Right atrium auricular region (tissue), 2 donors: Measurements from ENCODE around the gene PMF1. TPM values are rescaled to one million over a fixed set of nuclear protein-coding genes. Genes with fewer than 3 reads are reported as not detected.

ENCODE experiments used
- DNase-seq: peaks from one replicate; pipeline ENCODE4 v3.0.0-alpha.2; 2019; ENCODE audit warnings: low spot score
- H3K27ac ChIP-seq, 2 donors: fragments of 200-600 bp; sonication (generic); 1 replicate in 1 of 2; 2 replicates in 1 of 2; pipeline ENCODE4 v1.5.1; 2016 to 2019
- H3K27me3 ChIP-seq, 2 donors: fragments of 200-600 bp; sonication (generic); one replicate each; pipeline versions ENCODE4 v1.5.1 to v1.6.0; 2017 to 2019
- H3K36me3 ChIP-seq: fragments of 200-600 bp; sonication (generic); one replicate; pipeline ENCODE4 v1.5.1; 2016
- H3K4me1 ChIP-seq, 2 donors: fragments of 200-600 bp; sonication (generic); one replicate each; pipeline versions ENCODE4 v1.5.1 to v1.6.0; 2017 to 2019
- H3K4me3 ChIP-seq, 2 donors: fragments of 200-600 bp; sonication (generic); 1 replicate in 1 of 2; 2 replicates in 1 of 2; pipeline ENCODE4 v1.5.1; 2017 to 2019; ENCODE audit warnings: mild to moderate bottlenecking in 1 of 2, moderate library complexity in 1 of 2
- H3K9me3 ChIP-seq, 2 donors: fragments of 200-600 bp; sonication (generic); one replicate each; pipeline ENCODE4 v1.5.1; 2019
- total RNA-seq, 2 donors: library from RNA; depleted of rRNA; stranded (reverse); fragments of >200 nt; gene quantifications; one replicate each; pipeline ENCODE4 v1.1.0, GENCODE V29; 2016
- TF ChIP-seq, protein P1 (sequence below), 2 donors: fragments of 200-600 bp; sonication (generic); IDR thresholded peaks; one replicate each; pipeline ENCODE4 v1.5.1; 2019; ENCODE audit warnings: antibody characterized with exemption in 2 of 2

PMF1 gene
- total RNA-seq, 2 donors from 2014 or later, result 81.8 to 88.3 TPM

DNA sequence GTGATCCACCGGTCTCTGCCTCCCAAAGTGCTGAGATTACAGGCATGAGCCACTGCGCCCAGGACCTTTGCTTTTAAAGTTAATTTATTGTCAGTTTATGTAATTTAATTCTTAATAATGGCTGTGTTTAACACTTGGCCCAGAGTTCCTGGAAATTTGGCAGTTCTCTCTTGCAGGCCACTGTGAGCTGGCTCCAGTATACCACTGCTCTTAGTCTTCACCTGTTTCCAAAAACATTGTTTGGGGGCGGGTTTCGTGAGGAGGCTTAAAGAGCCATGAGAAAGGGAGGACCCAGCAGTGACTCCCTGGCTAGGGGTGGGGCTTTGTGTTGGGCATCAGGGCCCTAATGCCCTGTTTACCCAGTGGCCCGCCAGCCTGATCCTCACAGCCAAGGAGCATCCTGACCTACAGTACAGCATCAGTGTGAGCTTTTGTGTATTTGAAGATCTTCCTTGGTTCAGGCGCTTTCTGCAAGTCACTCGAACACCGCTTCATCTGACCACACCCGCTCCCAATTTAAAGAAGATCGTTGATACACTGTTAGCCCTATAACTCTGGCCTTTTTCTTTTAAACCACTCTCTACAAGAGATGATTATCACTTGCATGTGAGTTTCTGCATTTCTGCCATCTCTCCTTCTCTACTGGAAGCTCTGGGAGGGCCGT, 17.1 kb downstream of the PMF1 start:
- DNase-seq, result no peak
- no peak overlapping the region for H3K27ac ChIP-seq
- no peaks in the 10 kb centered on the region for H3K9me3 ChIP-seq
- H3K4me3 ChIP-seq, result no peak overlapping the region
- peaks cover 33% of the 10 kb centered on the region for H3K36me3 ChIP-seq
- H3K27me3 ChIP-seq, result no peaks in the 10 kb centered on the region
- peaks cover 0 to 8% of the 10 kb centered on the region in 2 donors for H3K4me1 ChIP-seq
- TF ChIP-seq, protein P1, sequence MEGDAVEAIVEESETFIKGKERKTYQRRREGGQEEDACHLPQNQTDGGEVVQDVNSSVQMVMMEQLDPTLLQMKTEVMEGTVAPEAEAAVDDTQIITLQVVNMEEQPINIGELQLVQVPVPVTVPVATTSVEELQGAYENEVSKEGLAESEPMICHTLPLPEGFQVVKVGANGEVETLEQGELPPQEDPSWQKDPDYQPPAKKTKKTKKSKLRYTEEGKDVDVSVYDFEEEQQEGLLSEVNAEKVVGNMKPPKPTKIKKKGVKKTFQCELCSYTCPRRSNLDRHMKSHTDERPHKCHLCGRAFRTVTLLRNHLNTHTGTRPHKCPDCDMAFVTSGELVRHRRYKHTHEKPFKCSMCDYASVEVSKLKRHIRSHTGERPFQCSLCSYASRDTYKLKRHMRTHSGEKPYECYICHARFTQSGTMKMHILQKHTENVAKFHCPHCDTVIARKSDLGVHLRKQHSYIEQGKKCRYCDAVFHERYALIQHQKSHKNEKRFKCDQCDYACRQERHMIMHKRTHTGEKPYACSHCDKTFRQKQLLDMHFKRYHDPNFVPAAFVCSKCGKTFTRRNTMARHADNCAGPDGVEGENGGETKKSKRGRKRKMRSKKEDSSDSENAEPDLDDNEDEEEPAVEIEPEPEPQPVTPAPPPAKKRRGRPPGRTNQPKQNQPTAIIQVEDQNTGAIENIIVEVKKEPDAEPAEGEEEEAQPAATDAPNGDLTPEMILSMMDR (IDR thresholded peaks at IDR 0.05), result no peak

DNA sequence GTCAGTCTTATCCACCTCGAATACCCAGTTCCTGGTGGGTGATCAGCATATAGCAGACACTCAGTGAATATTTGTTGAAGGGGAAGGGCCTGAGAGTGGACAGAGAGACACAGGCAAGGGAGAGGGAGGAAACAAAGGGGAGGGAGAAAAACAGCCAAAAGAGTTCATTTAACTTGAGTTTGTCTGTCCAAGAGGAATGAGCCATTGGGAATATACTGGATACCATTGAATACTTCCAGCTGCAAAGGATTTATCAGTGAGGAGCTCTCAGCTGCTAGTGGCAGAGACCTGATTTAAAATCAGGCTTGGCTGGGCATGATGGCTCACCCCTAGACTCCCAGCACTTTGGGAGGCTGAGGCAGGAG, 17.6 kb downstream of the PMF1 start:
- TF ChIP-seq, protein P1 (IDR thresholded peaks at IDR 0.05), result no peak
- Histone ChIP-seq H3K27ac (no peak overlapping the region), H3K36me3 (peaks cover 33% of the 10 kb centered on the region), H3K4me1 (peaks cover 0 to 2% of the 10 kb centered on the region in 2 donors), H3K4me3 (no peak overlapping the region), H3K27me3 (no peaks in the 10 kb centered on the region), H3K9me3 (no peaks in the 10 kb centered on the region)
- no peak for DNase-seq

DNA sequence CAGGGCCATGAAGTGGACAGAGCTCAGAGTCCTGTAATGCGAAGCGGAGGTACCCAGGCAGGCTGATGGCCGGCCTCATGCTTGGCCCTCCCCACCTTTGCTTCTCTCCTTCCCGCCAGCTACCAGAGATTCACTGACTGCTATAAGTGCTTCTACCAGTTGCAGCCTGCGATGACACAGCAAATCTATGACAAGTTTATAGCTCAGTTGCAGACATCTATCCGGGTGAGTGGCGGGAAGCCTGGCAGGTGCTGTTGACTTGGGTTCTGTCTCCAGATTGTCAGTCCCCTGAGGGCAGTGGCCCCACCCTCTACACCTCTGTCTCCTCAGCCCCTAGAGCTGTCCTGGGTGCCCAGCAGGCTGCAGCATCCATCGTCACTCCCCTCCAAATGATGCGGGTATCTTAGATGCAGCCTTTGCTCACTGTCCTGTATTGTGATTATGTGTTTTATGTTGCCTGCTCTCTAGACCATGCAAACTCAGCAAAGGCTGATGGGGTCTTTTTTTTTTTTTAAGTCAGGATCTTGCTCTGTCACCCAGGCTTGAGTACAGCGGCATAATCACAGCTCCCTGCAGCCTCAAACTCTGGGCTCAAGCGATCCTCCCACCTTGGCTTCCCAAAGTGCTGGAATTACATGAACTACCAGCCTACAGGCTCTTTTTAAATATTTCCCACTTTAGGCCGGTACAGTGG, 19.5 kb downstream of the PMF1 start:
- Histone ChIP-seq H3K36me3 (peaks cover 37% of the 10 kb centered on the region), H3K27me3 (no peaks in the 10 kb centered on the region)
- DNase-seq, result no peak

DNA sequence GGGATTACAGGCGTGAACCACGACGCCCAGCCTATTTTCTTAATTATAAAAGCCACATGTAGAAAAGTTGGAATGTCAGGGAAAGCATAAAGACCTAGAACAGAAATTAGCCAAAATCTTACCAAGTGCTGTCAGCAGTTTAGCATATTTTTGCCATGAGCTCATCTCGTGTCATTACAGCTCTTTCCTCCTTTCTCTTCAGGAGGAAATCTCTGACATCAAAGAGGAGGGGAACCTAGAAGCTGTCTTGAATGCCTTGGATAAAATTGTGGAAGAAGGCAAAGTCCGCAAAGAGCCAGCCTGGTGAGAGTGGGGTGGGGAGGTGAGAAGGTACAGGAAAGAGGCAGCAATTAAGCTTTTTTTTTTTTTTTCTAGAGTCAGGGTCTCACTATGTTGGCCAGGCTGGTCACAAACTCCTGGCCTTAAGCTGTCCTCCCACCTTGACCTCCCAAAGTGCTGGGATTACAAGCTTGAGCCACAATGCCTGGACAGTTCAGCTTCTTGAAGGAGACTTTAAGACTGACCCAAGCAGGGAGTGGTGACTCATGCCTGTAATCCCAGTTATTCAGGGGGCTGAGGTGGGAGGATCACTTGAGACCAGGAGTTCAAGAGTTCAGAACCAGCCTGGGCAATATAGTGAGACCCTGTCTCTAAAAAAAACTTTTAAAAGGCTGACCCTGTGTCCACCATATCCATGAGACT, 20.8 kb downstream of the PMF1 start:
- H3K9me3 ChIP-seq, result no peaks in the 10 kb centered on the region
- TF ChIP-seq, protein P1 (IDR thresholded peaks at IDR 0.05), result no peak
- no peak for DNase-seq

More for the DNA sequence above, 19.5 kb downstream of the PMF1 start:
- Histone ChIP-seq H3K27ac (no peak overlapping the region), H3K4me1 (no peaks in the 10 kb centered on the region), H3K9me3 (no peaks in the 10 kb centered on the region), H3K4me3 (no peak overlapping the region)
- TF ChIP-seq, protein P1 (IDR thresholded peaks at IDR 0.05), result no peak

DNA sequence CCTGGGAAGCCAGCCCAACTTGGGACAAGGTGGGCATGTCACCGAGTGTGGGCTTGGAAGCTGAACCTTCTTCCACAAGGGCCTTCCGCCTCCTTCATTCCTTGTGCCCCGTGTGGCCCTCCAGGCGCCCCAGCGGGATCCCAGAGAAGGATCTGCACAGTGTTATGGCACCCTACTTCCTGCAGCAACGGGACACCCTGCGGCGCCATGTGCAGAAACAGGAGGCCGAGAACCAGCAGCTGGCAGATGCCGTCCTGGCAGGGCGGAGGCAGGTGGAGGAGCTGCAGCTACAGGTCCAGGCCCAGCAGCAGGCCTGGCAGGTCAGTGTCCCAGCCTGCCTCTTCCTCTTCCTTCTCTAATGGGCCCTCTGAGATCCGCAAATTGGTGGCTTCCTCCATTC, 23.4 kb downstream of the PMF1 start:
- DNase-seq, result no peak
- peaks cover 58% of the 10 kb centered on the region for H3K36me3 ChIP-seq
- H3K27me3 ChIP-seq, result no peaks in the 10 kb centered on the region

More for the DNA sequence above, 20.8 kb downstream of the PMF1 start:
- Histone ChIP-seq H3K4me3 (no peak overlapping the region), H3K36me3 (peaks cover 49% of the 10 kb centered on the region), H3K4me1 (no peaks in the 10 kb centered on the region), H3K27me3 (no peaks in the 10 kb centered on the region), H3K27ac (no peak overlapping the region)

More for the DNA sequence above, 23.4 kb downstream of the PMF1 start:
- TF ChIP-seq, protein P1 (IDR thresholded peaks at IDR 0.05), result no peak
- Histone ChIP-seq H3K27ac (no peak overlapping the region), H3K4me3 (no peak overlapping the region), H3K4me1 (no peaks in the 10 kb centered on the region), H3K9me3 (no peaks in the 10 kb centered on the region)
